ENCODE results near the gene NKX6-2. TPM values are rescaled to one million over a fixed set of nuclear protein-coding genes. Genes with fewer than 3 reads are reported as not detected.

The NKX6-2 gene
- total and polyA plus RNA-seq, 4 donors: 0.06 to 0.11 TPM; not detected in 2

- Histone ChIP-seq H3K27ac (ENCODE audit: low read depth in 1 of 2, low read length in 1 of 2) (no peak overlapping the region), H3K9ac (ENCODE audit: insufficient read depth in 1 of 2, low read length in 2 of 2) (no peak overlapping the region), H3K4me1 (ENCODE audit: control insufficient read depth in 5 of 5, insufficient read depth in 5 of 5, low read length in 5 of 5) (no peaks in the 10 kb centered on the region), H3K4me3 (no peak overlapping the region), H3K27me3 (ENCODE audit: control insufficient read depth in 3 of 3, insufficient read depth in 3 of 3, low read length in 2 of 3) (peaks cover 19 to 48% (median 25%) of the 10 kb centered on the region in 3 donors), H3K36me3 (ENCODE audit: control insufficient read depth in 4 of 4, insufficient read depth in 4 of 4, low read length in 4 of 4) (no peaks in the 10 kb centered on the region), H3K9me3 (ENCODE audit: control insufficient read depth in 4 of 4, insufficient read depth in 3 of 4, low read length in 3 of 4) (no peaks in the 10 kb centered on the region)
- TF ChIP-seq, protein P1, sequence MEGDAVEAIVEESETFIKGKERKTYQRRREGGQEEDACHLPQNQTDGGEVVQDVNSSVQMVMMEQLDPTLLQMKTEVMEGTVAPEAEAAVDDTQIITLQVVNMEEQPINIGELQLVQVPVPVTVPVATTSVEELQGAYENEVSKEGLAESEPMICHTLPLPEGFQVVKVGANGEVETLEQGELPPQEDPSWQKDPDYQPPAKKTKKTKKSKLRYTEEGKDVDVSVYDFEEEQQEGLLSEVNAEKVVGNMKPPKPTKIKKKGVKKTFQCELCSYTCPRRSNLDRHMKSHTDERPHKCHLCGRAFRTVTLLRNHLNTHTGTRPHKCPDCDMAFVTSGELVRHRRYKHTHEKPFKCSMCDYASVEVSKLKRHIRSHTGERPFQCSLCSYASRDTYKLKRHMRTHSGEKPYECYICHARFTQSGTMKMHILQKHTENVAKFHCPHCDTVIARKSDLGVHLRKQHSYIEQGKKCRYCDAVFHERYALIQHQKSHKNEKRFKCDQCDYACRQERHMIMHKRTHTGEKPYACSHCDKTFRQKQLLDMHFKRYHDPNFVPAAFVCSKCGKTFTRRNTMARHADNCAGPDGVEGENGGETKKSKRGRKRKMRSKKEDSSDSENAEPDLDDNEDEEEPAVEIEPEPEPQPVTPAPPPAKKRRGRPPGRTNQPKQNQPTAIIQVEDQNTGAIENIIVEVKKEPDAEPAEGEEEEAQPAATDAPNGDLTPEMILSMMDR (IDR thresholded peaks at IDR 0.05; ENCODE audit: control extremely low read depth, extremely low read depth): no peak
- DNase-seq: no peak
- no peak for ATAC-seq (ENCODE audit: insufficient read depth, low FRiP score)
- 64 to 78% methylated on average over 29 of the region's 29 CpGs for WGBS, 2 donors
Measured at GRCh38 chr10:132833421-132834111, 47.6 kb upstream of the NKX6-2 start.

DNA sequence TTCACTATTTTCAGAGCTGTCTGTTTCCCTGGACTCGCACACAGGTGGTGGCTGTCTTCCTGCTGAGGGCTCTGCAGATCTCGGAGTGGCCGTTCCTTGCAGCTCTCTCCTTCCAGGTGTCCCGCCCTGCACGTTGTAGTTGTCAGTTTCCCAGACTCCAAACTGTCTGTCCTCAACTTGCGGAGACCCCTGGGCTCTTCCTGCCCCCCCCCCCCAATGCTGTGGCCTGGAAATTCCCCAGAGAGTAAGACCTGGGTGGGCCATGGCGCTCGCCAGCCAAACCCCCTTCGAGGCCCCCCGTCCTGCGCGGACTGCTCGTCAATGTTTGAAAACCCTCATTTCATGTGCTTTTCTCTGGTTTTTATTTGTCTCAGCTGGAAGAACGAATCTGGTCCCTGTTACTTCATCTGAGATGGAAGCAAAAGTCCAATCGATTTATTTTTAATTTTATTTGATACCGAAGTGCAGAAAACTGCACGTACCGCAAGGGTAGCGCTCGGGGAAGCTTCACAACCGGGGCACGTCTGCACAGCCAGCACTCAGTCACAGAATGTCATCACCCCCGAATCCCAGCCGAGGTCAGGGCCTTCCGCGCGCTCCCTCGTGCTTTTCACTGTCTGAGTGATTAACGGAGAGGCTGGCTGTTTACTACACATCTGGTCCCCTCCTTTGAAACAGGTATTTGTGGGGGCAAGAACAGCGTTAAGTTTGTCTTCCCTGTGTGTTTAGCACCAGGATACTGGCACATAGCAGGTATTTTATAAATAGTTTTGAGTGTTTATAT lies 46.4 kb upstream of the NKX6-2 start:
- TF ChIP-seq, protein P1 (IDR thresholded peaks at IDR 0.05; ENCODE audit: control extremely low read depth, extremely low read depth): no peak
- Histone ChIP-seq H3K4me1 (ENCODE audit: control insufficient read depth in 5 of 5, insufficient read depth in 5 of 5, low read length in 5 of 5) (no peaks in the 10 kb centered on the region), H3K36me3 (ENCODE audit: control insufficient read depth in 4 of 4, insufficient read depth in 4 of 4, low read length in 4 of 4) (no peaks in the 10 kb centered on the region), H3K9me3 (ENCODE audit: control insufficient read depth in 4 of 4, insufficient read depth in 3 of 4, low read length in 3 of 4) (no peaks in the 10 kb centered on the region), H3K9ac (ENCODE audit: insufficient read depth in 1 of 2, low read length in 2 of 2) (no peak overlapping the region), H3K27me3 (ENCODE audit: control insufficient read depth in 3 of 3, insufficient read depth in 3 of 3, low read length in 2 of 3) (peaks cover 19 to 43% (median 24%) of the 10 kb centered on the region in 3 donors), H3K27ac (ENCODE audit: low read depth in 1 of 2, low read length in 1 of 2) (no peak overlapping the region), H3K4me3 (no peak overlapping the region)
- no peak for ATAC-seq (ENCODE audit: insufficient read depth, low FRiP score)
- no peak for DNase-seq
- WGBS, 2 donors: 43 to 61% methylated on average over 30 of the region's 30 CpGs

- H3K27ac ChIP-seq (ENCODE audit: low read depth in 1 of 2, low read length in 1 of 2): no peak overlapping the region
- WGBS, 2 donors: 77 to 88% methylated on average over 8 of the region's 8 CpGs
- H3K27me3 ChIP-seq (ENCODE audit: control insufficient read depth in 3 of 3, insufficient read depth in 3 of 3, low read length in 2 of 3): peaks cover 2 to 40% (median 21%) of the 10 kb centered on the region in 3 donors
- DNase-seq (no peak), ATAC-seq (ENCODE audit: insufficient read depth, low FRiP score) (no peak)
- no peak overlapping the region for H3K9ac ChIP-seq (ENCODE audit: insufficient read depth in 1 of 2, low read length in 2 of 2)
- H3K36me3 ChIP-seq (ENCODE audit: control insufficient read depth in 4 of 4, insufficient read depth in 4 of 4, low read length in 4 of 4): no peaks in the 10 kb centered on the region
- H3K9me3 ChIP-seq (ENCODE audit: control insufficient read depth in 4 of 4, insufficient read depth in 3 of 4, low read length in 3 of 4): no peaks in the 10 kb centered on the region
- no peaks in the 10 kb centered on the region for H3K4me1 ChIP-seq (ENCODE audit: control insufficient read depth in 5 of 5, insufficient read depth in 5 of 5, low read length in 5 of 5)
- H3K4me3 ChIP-seq: no peak overlapping the region
- TF ChIP-seq, protein P1 (IDR thresholded peaks at IDR 0.05; ENCODE audit: control extremely low read depth, extremely low read depth): no peak
Measured at GRCh38 chr10:132829403-132829802, 43.5 kb upstream of the NKX6-2 start.

All from lung (tissue), 12 donors.